Choroid plexus epithelial cell (primary cell): ENCODE results near the gene BACE2.

ENCODE experiments used
- DNase-seq: peaks from one replicate; pipeline ENCODE4 v3.0.0-alpha.2; 2010; ENCODE audit warnings: low read depth
- H3K4me3 ChIP-seq: 2 replicates; pipeline ENCODE4 v1.5.1; 2011; ENCODE audit warnings: low read depth, mild to moderate bottlenecking, control low read depth, low read length, moderate library complexity
- TF ChIP-seq, protein P1 (sequence below): conservative IDR thresholded peaks from 2 replicates; pipeline ENCODE4 v1.5.1; 2011; ENCODE audit warnings: low read depth, mild to moderate bottlenecking, control low read depth, inconsistent platforms, low read length, moderate library complexity

Gene BACE2

DNA sequence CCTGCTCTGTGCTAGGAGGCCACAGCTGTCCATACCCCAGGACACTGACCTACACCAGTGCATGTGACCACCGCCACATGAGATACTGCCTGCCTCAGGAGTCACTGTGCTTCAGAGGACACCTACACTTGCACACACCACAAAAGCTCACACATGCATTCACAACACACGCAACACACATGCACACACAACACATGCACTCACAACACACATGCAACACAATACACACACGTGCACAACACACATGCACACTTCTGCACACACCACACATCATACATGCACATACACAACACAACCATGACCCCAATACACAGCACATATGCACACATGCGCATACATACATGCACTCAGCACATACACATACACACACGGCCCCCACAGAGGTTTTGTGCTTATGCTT lies 28.7 kb upstream of the BACE2 start:
- H3K4me3 ChIP-seq = no peak overlapping the region
- TF ChIP-seq, protein P1, sequence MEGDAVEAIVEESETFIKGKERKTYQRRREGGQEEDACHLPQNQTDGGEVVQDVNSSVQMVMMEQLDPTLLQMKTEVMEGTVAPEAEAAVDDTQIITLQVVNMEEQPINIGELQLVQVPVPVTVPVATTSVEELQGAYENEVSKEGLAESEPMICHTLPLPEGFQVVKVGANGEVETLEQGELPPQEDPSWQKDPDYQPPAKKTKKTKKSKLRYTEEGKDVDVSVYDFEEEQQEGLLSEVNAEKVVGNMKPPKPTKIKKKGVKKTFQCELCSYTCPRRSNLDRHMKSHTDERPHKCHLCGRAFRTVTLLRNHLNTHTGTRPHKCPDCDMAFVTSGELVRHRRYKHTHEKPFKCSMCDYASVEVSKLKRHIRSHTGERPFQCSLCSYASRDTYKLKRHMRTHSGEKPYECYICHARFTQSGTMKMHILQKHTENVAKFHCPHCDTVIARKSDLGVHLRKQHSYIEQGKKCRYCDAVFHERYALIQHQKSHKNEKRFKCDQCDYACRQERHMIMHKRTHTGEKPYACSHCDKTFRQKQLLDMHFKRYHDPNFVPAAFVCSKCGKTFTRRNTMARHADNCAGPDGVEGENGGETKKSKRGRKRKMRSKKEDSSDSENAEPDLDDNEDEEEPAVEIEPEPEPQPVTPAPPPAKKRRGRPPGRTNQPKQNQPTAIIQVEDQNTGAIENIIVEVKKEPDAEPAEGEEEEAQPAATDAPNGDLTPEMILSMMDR = no peak
- DNase-seq = no peak

DNA sequence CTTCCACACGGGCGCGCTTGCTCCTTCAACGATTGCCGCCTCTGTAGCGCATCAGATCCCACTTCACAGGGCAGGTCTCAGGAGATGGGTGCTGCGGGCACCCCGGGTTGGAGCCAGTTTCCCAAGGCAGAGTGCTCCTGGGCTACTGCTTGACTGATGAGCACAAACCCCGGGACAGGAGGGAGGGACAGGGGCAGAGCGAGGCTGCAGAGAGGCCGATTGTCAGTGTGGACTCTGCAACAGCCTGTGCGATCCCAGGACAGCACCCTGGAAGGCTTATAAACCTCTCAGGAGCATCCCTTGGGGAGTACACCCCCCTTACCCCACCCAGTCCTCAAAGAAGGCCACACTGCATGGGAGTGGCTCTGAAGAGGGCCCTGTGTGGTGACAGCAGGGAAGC lies 28.0 kb upstream of the BACE2 start:
- DNase-seq = no peak
- TF ChIP-seq, protein P1 = no peak
- H3K4me3 ChIP-seq = no peak overlapping the region

DNA sequence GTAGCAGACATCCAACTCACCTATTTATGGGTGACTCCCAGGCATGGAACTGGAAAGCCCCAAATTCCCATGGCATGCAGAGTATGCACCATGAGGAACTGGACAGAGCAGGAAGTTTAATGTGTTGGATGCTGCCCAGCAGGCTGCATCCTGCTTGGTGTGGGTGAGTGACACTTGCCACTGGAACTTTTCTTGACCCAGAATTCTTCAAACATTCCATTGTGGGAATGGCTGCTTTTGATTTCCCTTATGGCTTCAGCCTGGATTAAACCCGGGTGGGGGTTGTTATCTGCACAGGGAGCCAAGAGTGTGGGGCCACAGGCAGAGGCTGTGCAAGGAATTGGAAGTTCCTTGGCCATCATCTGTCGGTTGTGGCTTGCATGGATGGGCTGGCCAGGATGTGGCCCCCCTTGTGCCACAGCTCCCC lies 26.9 kb upstream of the BACE2 start:
- peak; percentile 4 for DNase-seq

DNA sequence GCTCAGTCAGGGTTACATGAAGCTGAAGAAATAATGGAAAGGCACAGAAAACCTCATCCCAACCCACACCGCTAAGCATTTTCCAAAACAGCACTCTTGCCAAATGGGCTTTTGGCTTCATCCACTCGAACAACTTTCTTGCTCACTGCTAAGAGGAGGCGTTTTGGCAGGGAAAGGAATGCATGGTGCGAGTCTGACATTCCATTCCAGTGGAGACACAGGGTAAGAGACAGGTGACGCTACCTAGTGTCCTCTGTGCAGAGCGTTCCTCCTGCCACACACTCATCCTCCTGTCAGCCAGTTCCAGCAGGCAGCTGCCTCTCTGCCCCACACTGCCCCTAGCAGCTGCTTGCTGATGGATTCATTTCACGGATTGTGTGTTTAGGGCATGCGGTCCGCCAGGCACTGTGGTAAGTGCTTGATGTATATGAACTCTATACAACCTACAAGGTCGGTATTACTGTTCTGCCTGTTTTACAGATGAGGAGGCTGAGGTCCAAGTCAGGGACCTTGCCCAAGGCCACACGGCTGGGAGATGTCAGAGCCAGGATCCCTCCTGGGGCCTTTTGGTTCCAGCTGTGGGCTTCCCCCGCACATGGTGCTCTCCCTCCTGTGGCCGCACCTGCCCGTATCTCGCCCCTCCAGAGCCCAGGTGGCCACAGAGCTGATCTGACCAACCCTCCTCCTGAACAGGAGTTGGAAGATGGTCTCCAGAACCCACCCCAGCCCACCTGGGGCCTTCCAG lies 25.7 kb upstream of the BACE2 start:
- TF ChIP-seq, protein P1 = no peak
- H3K4me3 ChIP-seq = no peak overlapping the region
- DNase-seq = peak; percentile 12

More for the DNA sequence above, 26.9 kb upstream of the BACE2 start:
- TF ChIP-seq, protein P1 = no peak
- no peak overlapping the region for H3K4me3 ChIP-seq

DNA sequence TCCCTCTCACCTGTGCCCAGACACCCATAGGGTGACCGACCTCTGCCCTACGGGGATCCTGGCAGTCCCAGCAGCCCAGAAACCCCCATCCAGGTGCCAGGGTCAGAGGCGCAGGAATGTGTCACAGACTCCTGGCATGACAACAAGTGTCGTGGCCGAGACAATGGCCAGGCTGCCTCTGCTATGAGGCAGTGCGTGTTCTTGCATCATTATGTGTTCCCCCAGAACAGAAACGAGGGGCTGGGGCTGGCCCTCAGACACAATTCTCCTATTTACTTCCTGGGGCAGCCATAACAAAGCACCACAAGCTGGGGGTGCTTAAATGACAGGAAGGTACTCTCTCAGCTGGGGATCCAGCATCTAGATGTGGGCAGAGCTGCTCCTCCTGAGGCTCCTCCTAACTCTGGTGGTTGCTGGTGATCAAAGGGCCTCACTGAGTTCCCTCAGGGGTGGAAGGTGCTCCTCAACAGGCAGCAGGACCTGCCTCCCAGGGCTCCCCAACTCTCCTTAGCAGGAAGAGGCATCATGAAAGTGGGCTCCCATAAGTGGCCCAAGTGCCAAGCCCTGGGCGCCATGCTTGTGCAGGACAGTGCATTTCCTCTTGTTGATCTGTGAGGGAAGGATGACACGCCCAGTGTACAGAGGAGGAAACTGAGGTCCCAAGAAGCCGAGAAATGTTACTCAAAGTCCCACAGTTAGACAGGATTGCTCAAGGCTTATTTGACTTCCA lies 24.2 kb upstream of the BACE2 start:
- TF ChIP-seq, protein P1 = no peak
- DNase-seq = no peak
- no peak overlapping the region for H3K4me3 ChIP-seq

DNA sequence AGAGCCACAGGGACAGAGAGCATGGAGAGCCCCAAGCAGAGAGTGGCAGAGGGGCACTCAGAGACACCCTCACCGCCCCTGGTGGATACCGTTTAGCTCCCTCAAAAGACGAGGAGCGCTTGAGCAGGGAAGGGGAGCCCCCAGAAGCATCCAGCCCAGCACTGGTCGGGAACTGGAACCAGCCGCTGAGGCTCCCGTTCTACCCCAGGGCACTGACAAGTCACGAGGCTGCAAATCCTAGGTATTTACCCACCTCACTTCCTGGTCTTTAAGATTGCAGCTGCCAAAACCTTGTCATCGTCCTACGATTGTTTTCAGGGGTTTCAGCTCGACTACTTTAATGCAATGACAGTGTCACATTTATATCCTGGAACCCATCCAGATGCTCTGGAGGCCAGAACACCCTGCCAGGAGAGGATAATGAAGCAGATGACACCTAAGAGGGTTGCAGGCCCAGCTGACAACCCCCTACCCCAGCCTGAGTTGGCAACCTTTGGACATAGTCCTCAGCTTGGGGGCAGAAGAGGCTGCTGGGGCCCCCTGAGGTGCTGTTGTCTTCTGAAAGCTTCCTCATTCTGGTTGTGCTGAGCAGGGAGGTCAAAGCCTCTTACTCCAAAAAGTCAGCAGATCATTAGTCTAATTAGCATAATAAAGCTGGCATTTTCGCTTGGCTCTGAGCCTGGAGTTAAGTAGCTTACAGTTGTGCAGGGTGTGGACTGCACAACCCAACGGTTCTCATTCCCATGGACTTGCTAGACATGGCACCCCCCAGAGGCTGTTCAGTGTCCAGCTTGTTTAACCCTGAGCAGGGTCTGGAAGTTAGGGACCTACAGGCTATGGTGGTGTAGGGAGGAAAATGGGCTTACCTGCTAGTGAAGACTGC lies 20.6 kb upstream of the BACE2 start:
- no peak overlapping the region for H3K4me3 ChIP-seq
- no peak for DNase-seq
- TF ChIP-seq, protein P1 = no peak
